ENCODE data around the gene ANKDD1A. TPM values are rescaled to one million over a fixed set of nuclear protein-coding genes. Genes with fewer than 3 reads are reported as not detected.

Gene ANKDD1A
- total and polyA plus RNA-seq, 2 donors (not counting 1 experiment from before 2014, with no cell fraction given): 8.2 to 13.2 TPM

GRCh38 chr15:64950888-64951287 lies 39.2 kb downstream of the ANKDD1A start:
- no peaks in the 10 kb centered on the region for H3K27me3 ChIP-seq (ENCODE audit: control insufficient read depth, insufficient read depth, low read length)
- no peaks in the 10 kb centered on the region for H3K79me2 ChIP-seq (ENCODE audit: control insufficient read depth, insufficient read depth, low read length)
- H3K27ac ChIP-seq (ENCODE audit: insufficient read depth, low read length): no peak overlapping the region
- H3K4me3 ChIP-seq (replicated peaks in 1 of 4; ENCODE audit: control extremely low read depth in 1 of 4, insufficient read depth in 1 of 4, low read depth in 3 of 4, low read length in 4 of 4): no peak overlapping the region
- H3K4me1 ChIP-seq (ENCODE audit: control insufficient read depth, extremely low read depth, insufficient read depth, low read length): no peaks in the 10 kb centered on the region
- no peak for DNase-seq (ENCODE audit: low read depth in 2 of 2)
- no peak overlapping the region for H3K4me2 ChIP-seq (ENCODE audit: extremely low read depth, insufficient read depth, low read length)
- TF ChIP-seq, protein P1, sequence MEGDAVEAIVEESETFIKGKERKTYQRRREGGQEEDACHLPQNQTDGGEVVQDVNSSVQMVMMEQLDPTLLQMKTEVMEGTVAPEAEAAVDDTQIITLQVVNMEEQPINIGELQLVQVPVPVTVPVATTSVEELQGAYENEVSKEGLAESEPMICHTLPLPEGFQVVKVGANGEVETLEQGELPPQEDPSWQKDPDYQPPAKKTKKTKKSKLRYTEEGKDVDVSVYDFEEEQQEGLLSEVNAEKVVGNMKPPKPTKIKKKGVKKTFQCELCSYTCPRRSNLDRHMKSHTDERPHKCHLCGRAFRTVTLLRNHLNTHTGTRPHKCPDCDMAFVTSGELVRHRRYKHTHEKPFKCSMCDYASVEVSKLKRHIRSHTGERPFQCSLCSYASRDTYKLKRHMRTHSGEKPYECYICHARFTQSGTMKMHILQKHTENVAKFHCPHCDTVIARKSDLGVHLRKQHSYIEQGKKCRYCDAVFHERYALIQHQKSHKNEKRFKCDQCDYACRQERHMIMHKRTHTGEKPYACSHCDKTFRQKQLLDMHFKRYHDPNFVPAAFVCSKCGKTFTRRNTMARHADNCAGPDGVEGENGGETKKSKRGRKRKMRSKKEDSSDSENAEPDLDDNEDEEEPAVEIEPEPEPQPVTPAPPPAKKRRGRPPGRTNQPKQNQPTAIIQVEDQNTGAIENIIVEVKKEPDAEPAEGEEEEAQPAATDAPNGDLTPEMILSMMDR (conservative IDR thresholded peaks at IDR 0.05 in 1 of 2, IDR thresholded peaks at IDR 0.05 in 1 of 2; ENCODE audit: low read depth in 1 of 2, low read length in 2 of 2): no peak
- TF ChIP-seq EZH2 (IDR thresholded peaks at IDR 0.05; ENCODE audit: low read length, missing control alignments): no peak
- H3K36me3 ChIP-seq (ENCODE audit: control insufficient read depth, insufficient read depth, low read length): no peaks in the 10 kb centered on the region
- no peaks in the 10 kb centered on the region for H4K20me1 ChIP-seq (ENCODE audit: control insufficient read depth, extremely low read depth, insufficient read depth, low read length)
- no peak overlapping the region for H3K9ac ChIP-seq (ENCODE audit: insufficient read depth, low read length)
- no peaks in the 10 kb centered on the region for H3K9me3 ChIP-seq (ENCODE audit: control insufficient read depth, insufficient read depth, low read depth, low read length)
- no peak overlapping the region for H2AFZ ChIP-seq (ENCODE audit: low read length)

DNA sequence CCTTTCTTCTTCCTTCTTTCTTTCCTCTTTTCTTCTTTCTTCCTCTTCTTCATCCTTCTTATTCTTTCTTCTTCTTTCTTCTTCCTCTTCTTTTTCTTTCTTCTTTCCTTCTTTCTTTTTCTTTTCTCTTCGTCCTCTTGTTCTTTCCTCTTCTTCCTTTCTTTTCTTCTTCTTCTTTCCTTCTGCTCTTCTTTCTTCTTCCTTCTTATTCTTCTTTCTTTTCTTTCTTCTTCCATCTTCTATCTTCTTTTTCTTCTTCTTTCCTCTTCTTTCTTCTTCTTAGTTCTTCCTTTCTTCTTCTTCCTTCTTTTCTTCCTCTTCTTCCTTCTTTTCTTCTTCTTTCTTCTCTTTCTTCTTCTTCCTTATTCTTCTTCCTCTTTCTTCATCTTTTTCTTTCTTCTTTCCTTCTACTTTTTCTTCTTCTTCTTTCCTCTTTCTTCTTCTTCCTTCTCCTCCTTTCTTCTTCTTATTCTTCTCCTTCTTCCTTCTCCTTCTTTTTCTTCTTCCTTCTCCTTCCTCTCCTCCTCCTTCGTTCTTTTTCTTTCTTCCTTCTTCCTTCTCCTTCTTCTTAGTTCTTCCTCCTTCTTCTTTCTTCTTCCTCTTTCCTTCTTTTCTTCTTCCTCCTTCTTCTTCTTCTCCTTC lies 40.2 kb downstream of the ANKDD1A start:
- Histone ChIP-seq H3K27ac (ENCODE audit: insufficient read depth, low read length) (no peak overlapping the region), H3K79me2 (ENCODE audit: control insufficient read depth, insufficient read depth, low read length) (no peaks in the 10 kb centered on the region), H3K36me3 (ENCODE audit: control insufficient read depth, insufficient read depth, low read length) (no peaks in the 10 kb centered on the region), H3K4me2 (ENCODE audit: extremely low read depth, insufficient read depth, low read length) (no peak overlapping the region), H3K4me3 (replicated peaks in 1 of 4; ENCODE audit: control extremely low read depth in 1 of 4, insufficient read depth in 1 of 4, low read depth in 3 of 4, low read length in 4 of 4) (no peak overlapping the region), H2AFZ (ENCODE audit: low read length) (no peak overlapping the region), H3K9me3 (ENCODE audit: control insufficient read depth, insufficient read depth, low read depth, low read length) (no peaks in the 10 kb centered on the region), H3K27me3 (ENCODE audit: control insufficient read depth, insufficient read depth, low read length) (no peaks in the 10 kb centered on the region), H3K4me1 (ENCODE audit: control insufficient read depth, extremely low read depth, insufficient read depth, low read length) (no peaks in the 10 kb centered on the region), H3K9ac (ENCODE audit: insufficient read depth, low read length) (no peak overlapping the region), H4K20me1 (ENCODE audit: control insufficient read depth, extremely low read depth, insufficient read depth, low read length) (no peaks in the 10 kb centered on the region)
- no peak for TF ChIP-seq EZH2 (IDR thresholded peaks at IDR 0.05; ENCODE audit: low read length, missing control alignments)
- TF ChIP-seq, protein P1 (conservative IDR thresholded peaks at IDR 0.05 in 1 of 2, IDR thresholded peaks at IDR 0.05 in 1 of 2; ENCODE audit: low read depth in 1 of 2, low read length in 2 of 2): no peak
- DNase-seq (ENCODE audit: low read depth in 2 of 2): no peak

DNA sequence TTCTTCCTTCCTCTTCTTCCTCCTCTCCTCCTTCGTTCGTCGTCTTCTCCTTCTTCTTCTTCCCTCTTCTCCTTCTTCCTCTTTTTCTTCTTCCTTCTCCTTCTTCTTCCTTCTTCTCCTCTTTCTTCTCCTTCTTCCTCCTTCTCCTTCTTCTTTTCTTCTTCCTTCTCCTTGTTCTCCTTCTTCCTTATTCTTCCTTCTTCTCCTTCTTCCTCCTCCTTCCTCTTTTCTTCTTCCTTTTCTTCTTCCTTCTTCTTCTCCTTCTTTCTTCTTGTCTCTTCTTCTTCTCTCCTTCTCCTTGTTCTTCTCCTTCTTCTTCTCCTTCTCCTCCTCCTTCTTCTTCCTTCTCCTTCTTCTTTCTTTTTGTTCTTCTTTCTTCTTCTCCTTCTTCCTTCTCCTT lies 42.7 kb downstream of the ANKDD1A start:
- Histone ChIP-seq H3K36me3 (ENCODE audit: control insufficient read depth, insufficient read depth, low read length) (peaks cover 2% of the 10 kb centered on the region), H3K27ac (ENCODE audit: insufficient read depth, low read length) (no peak overlapping the region), H3K9me3 (ENCODE audit: control insufficient read depth, insufficient read depth, low read depth, low read length) (no peaks in the 10 kb centered on the region), H3K4me1 (ENCODE audit: control insufficient read depth, extremely low read depth, insufficient read depth, low read length) (no peaks in the 10 kb centered on the region), H2AFZ (ENCODE audit: low read length) (no peak overlapping the region), H3K79me2 (ENCODE audit: control insufficient read depth, insufficient read depth, low read length) (no peaks in the 10 kb centered on the region), H3K27me3 (ENCODE audit: control insufficient read depth, insufficient read depth, low read length) (no peaks in the 10 kb centered on the region), H3K4me2 (ENCODE audit: extremely low read depth, insufficient read depth, low read length) (no peak overlapping the region), H4K20me1 (ENCODE audit: control insufficient read depth, extremely low read depth, insufficient read depth, low read length) (no peaks in the 10 kb centered on the region), H3K9ac (ENCODE audit: insufficient read depth, low read length) (no peak overlapping the region), H3K4me3 (replicated peaks in 1 of 4; ENCODE audit: control extremely low read depth in 1 of 4, insufficient read depth in 1 of 4, low read depth in 3 of 4, low read length in 4 of 4) (no peak overlapping the region)
- TF ChIP-seq, protein P1 (conservative IDR thresholded peaks at IDR 0.05 in 1 of 2, IDR thresholded peaks at IDR 0.05 in 1 of 2; ENCODE audit: low read depth in 1 of 2, low read length in 2 of 2): no peak
- TF ChIP-seq EZH2 (IDR thresholded peaks at IDR 0.05; ENCODE audit: low read length, missing control alignments): no peak
- DNase-seq (ENCODE audit: low read depth in 2 of 2): no peak

Data from fibroblast of lung (primary cell).